K562 (cell line): ENCODE data around the gene PRR19. TPM values are rescaled to one million over a fixed set of nuclear protein-coding genes. Genes with fewer than 3 reads are reported as not detected.

Experiments used
- AFF4 ChIP-seq: sonication (generic); formaldehyde crosslinking; IDR thresholded peaks from 2 replicates; pipeline ENCODE4 v1.8.0; 2023; ENCODE audit warnings: mild to moderate bottlenecking, missing genetic modification reagents
- CBFA2T3 ChIP-seq: fragments of 450-650 bp; IDR thresholded peaks from 2 replicates; pipeline ENCODE4 v1.6.1; 2017
- CHD1 ChIP-seq: fragments of 200-600 bp; sonication (generic); IDR thresholded peaks from one replicate; pipeline ENCODE4 v1.6.1; 2012; ENCODE audit warnings: mild to moderate bottlenecking, moderate library complexity, low read length, inconsistent platforms
- ESRRA ChIP-seq: fragments of 450-650 bp; IDR thresholded peaks from 2 replicates; pipeline ENCODE4 v1.6.1; 2014; ENCODE audit warnings: low read depth, mild to moderate bottlenecking, moderate library complexity, borderline replicate concordance
- ETV1 ChIP-seq: fragments of 450-650 bp; conservative IDR thresholded peaks from 2 replicates; pipeline ENCODE4 v1.6.1; 2016; ENCODE audit warnings: missing genetic modification characterization, control low read depth, low read depth, missing compliant biosample characterization
- FOXM1 ChIP-seq, 2 experiments: fragments of 450-650 bp in 1 of 2; sonication (generic) in 1 of 2; formaldehyde crosslinking in 1 of 2; IDR thresholded peaks; 2 replicates each; pipeline versions ENCODE4 v1.6.1 to v1.9.0; 2017 to 2022; ENCODE audit warnings: low read depth in 2 of 2, mild to moderate bottlenecking in 2 of 2, missing genetic modification reagents in 1 of 2, moderate library complexity in 1 of 2
- HDAC1 ChIP-seq, 2 experiments: fragments of 450-650 bp; IDR thresholded peaks; 2 replicates each; pipeline ENCODE4 v1.6.1; 2016 to 2017; ENCODE audit warnings: inconsistent platforms in 1 of 2, mild to moderate bottlenecking in 1 of 2, moderate library complexity in 1 of 2
- HDAC8 ChIP-seq: fragments of 450-650 bp; IDR thresholded peaks from 2 replicates; pipeline ENCODE4 v1.6.1; 2016; ENCODE audit warnings: mild to moderate bottlenecking, missing genetic modification characterization, moderate library complexity, missing compliant biosample characterization
- HES1 ChIP-seq: fragments of 450-650 bp; IDR thresholded peaks from 2 replicates; pipeline ENCODE4 v1.6.1; 2016; ENCODE audit warnings: low read depth, mild to moderate bottlenecking, moderate library complexity
- HMG20A ChIP-seq: fragments of 450-650 bp; formaldehyde crosslinking; conservative IDR thresholded peaks from 2 replicates; pipeline ENCODE4 v1.4.0; 2020; ENCODE audit warnings: mild to moderate bottlenecking, mixed read lengths
- KLF6 ChIP-seq: fragments of 250-450 bp; sonication (Bioruptor Pico); IDR thresholded peaks from 2 replicates; pipeline ENCODE4 v1.4.0; 2020; ENCODE audit warnings: mild to moderate bottlenecking, moderate library complexity, borderline replicate concordance
- NONO ChIP-seq, 2 experiments: fragments of 200-400 bp in 1 of 2; fragments of 450-650 bp in 1 of 2; formaldehyde crosslinking in 1 of 2; IDR thresholded peaks; 2 replicates each; pipeline ENCODE4 v1.6.1; 2017; ENCODE audit warnings: low read depth in 2 of 2, mild to moderate bottlenecking in 2 of 2, moderate library complexity in 2 of 2, low read length in 1 of 2
- PHF8 ChIP-seq: fragments of 200-600 bp; sonication (generic); IDR thresholded peaks from 2 replicates; pipeline ENCODE4 v1.6.1; 2012; ENCODE audit warnings: mixed run types, mild to moderate bottlenecking, inconsistent platforms, low read length, moderate library complexity, borderline replicate concordance
- RBM25 ChIP-seq: fragments of 200-400 bp; formaldehyde crosslinking; IDR thresholded peaks from 2 replicates; pipeline ENCODE4 v1.6.1; 2018; ENCODE audit warnings: low read length, low read depth, moderate library complexity; ENCODE audit not compliant: severe bottlenecking
- RFX1 ChIP-seq: fragments of 450-650 bp; IDR thresholded peaks from 2 replicates; pipeline ENCODE4 v1.6.1; 2016; ENCODE audit warnings: mild to moderate bottlenecking, moderate library complexity
- SAP30 ChIP-seq: fragments of 200-600 bp; sonication (generic); IDR thresholded peaks from 2 replicates; pipeline ENCODE4 v1.6.1; 2012; ENCODE audit warnings: borderline replicate concordance, low read depth, mild to moderate bottlenecking, moderate library complexity, low read length, control low read depth, inconsistent platforms; ENCODE audit not compliant: insufficient read depth, poor library complexity, severe bottlenecking
- SMC3 ChIP-seq: conservative IDR thresholded peaks from 2 replicates; pipeline ENCODE4 v1.6.1; 2011; ENCODE audit warnings: low read depth, low read length, improper control_type of control experiment; ENCODE audit not compliant: insufficient read depth
- TAF15 ChIP-seq: fragments of 200-400 bp; formaldehyde crosslinking; IDR thresholded peaks from 2 replicates; pipeline ENCODE4 v1.6.1; 2017; ENCODE audit warnings: mild to moderate bottlenecking, low read depth, low read length, moderate library complexity
- TSC22D4 ChIP-seq: fragments of 450-650 bp; IDR thresholded peaks from 2 replicates; pipeline ENCODE4 v1.6.1; 2016; ENCODE audit warnings: missing genetic modification characterization, missing biosample characterization, control low read depth
- ZBTB7A ChIP-seq: IDR thresholded peaks from 2 replicates; pipeline ENCODE4 v1.6.1; 2011; ENCODE audit warnings: low read depth, mild to moderate bottlenecking, low read length, moderate library complexity, borderline replicate concordance; ENCODE audit not compliant: control insufficient read depth
- ZFX ChIP-seq: sonication (generic); formaldehyde crosslinking; IDR thresholded peaks from 2 replicates; pipeline ENCODE4 v1.8.0; 2022; ENCODE audit warnings: mild to moderate bottlenecking, missing genetic modification reagents, moderate library complexity
- ZNF589 ChIP-seq: fragments of 200-800 bp; sonication (Bioruptor generic); IDR thresholded peaks from 2 replicates; pipeline ENCODE4 v1.6.1; 2016; ENCODE audit warnings: low read depth, missing genetic modification characterization, missing compliant biosample characterization
- ZNF785 ChIP-seq: fragments of 250-450 bp; sonication (Bioruptor Pico); IDR thresholded peaks from 2 replicates; pipeline ENCODE4 v1.4.0; 2020; ENCODE audit warnings: mild to moderate bottlenecking
- polyA plus RNA-seq, 8 experiments: library from polyadenylated mRNA; depleted of rRNA in 4 of 8; stranded (reverse) in 5 of 8; unstranded in 3 of 8; fragments of >200 nt; fragmentation: Nextera tagmentation in 2 of 8; fragmentation: Illumina TruSeq in 1 of 8; extraction: Ambion mirVana in 2 of 8; extraction: Trizol in 1 of 8; gene quantifications; 2 replicates each; pipeline versions ENCODE4 v1.2.1 to v1.2.3, GENCODE V29; 2011 to 2014; ENCODE audit warnings: inconsistent platforms in 1 of 8, missing spikeins in 1 of 8
- total RNA-seq, 7 experiments: library from RNA; depleted of rRNA in 6 of 7; stranded (reverse); fragments of >200 nt in 6 of 7; fragmentation: Illumina TruSeq in 2 of 7; extraction: Trizol in 2 of 7; gene quantifications; 2 replicates each; pipeline versions ENCODE4 v1.2.1 to v1.2.3, GENCODE V29; 2011 to 2021; ENCODE audit warnings: low replicate concordance in 1 of 7

Gene PRR19
- total and polyA plus RNA-seq, 9 of the 15 experiments (the other 6 are each of a cell fraction or from before 2014, with no cell fraction given), result 0.10 to 1.6 (median 0.54) TPM

GRCh38 chr19:42325896-42326771, 24.2 kb downstream of the PRR19 start (continued):
- TF ChIP-seq AFF4 (CRISPR knock-in tag) (no peak), RBM25 (no peak), SAP30 (peak; percentile 51), ZBTB7A (peak; percentile 45; the same call in 1 of the 2 replicates), HMG20A (no peak), ZFX (CRISPR knock-in tag) (peak; percentile 66), TAF15 (no peak), SMC3 (0 out of 2 replicates have a peak, but pooled peaks have one; percentile 3), TSC22D4 (tag) (no peak), CHD1 (no peak), ZNF589 (CRISPR knock-in tag) (no peak), ESRRA (peak; percentile 70), HDAC1 (IDR thresholded peaks at IDR 0.05) (0 out of 4 replicates have a peak, but pooled peaks of 1 of the 2 experiments have one; percentile 1), CBFA2T3 (no peak), ZNF785 (CRISPR knock-in tag) (no peak), ETV1 (tag) (no peak), HES1 (no peak), PHF8 (peak; percentile 50; the same call in 1 of the 2 replicates), HDAC8 (tag) (no peak), KLF6 (no peak), NONO (IDR thresholded peaks at IDR 0.05; ENCODE audit: low read depth in 2 of 2, low read length in 1 of 2) (no peak), FOXM1 (IDR thresholded peaks at IDR 0.05; ENCODE audit: low read depth) (no peak), FOXM1 (CRISPR knock-in tag; IDR thresholded peaks at IDR 0.05; ENCODE audit: low read depth) (no peak), RFX1 (no peak)
